ENCODE data around the gene LYPLAL1.

- no peak for TF ChIP-seq ATF2 (CRISPR knock-in tag; IDR thresholded peaks at IDR 0.05; ENCODE audit: borderline replicate concordance, low read depth)
- no peak for TF ChIP-seq E2F1 (CRISPR knock-in tag; IDR thresholded peaks at IDR 0.05)
- no peak for TF ChIP-seq FOXJ3 (CRISPR knock-in tag; IDR thresholded peaks at IDR 0.05; ENCODE audit: borderline replicate concordance)
- no peak for TF ChIP-seq FOXP1 (CRISPR knock-in tag; IDR thresholded peaks at IDR 0.05; ENCODE audit: borderline replicate concordance)
- TF ChIP-seq CTCF (IDR thresholded peaks at IDR 0.05) = no peak
- no peak for TF ChIP-seq E2F4 (CRISPR knock-in tag; IDR thresholded peaks at IDR 0.05; ENCODE audit: borderline replicate concordance, low read depth)
- no peak for TF ChIP-seq NFE2L1 (CRISPR knock-in tag; IDR thresholded peaks at IDR 0.05)
- no peak for TF ChIP-seq HMGXB4 (CRISPR knock-in tag; IDR thresholded peaks at IDR 0.05)
- no peak for TF ChIP-seq ZNF423 (CRISPR knock-in tag; IDR thresholded peaks at IDR 0.05)
- no peak for TF ChIP-seq ZNF263 (CRISPR knock-in tag; IDR thresholded peaks at IDR 0.05; ENCODE audit: low read depth)
These were observed 65.8 kb downstream of the LYPLAL1 start for GRCh38 chr1:219239518-219239917.

Data from WTC11 (cell line).